SU-DHL-6 (cell line): Measurements from ENCODE around the gene FABP6.
"Not testable (repeated sequence)": the region's sequence is repeated elsewhere in the genome, so short reads cannot be mapped to it uniquely, and the experiment has no call there.

Source experiments
- H2AFZ ChIP-seq: fragments of 200-600 bp; sonication (generic); 2 replicates; pipeline ENCODE4 v1.6.1; 2014; ENCODE audit warnings: low read depth, mild to moderate bottlenecking, moderate library complexity, mixed read lengths, antibody characterized with exemption, low read length; ENCODE audit not compliant: severe bottlenecking
- H3F3A ChIP-seq: fragments of 200-600 bp; shearing (Covaris generic); 2 replicates; pipeline ENCODE4 v1.6.0; 2016; ENCODE audit warnings: antibody characterized with exemption, mild to moderate bottlenecking; ENCODE audit not compliant: insufficient read depth
- H3K27ac ChIP-seq: fragments of 200-600 bp; sonication (generic); 2 replicates; pipeline ENCODE4 v1.5.1; 2016; ENCODE audit warnings: low read depth, mild to moderate bottlenecking, low read length, moderate library complexity, mixed read lengths
- H3K27me3 ChIP-seq: fragments of 200-600 bp; sonication (generic), shearing (Covaris generic); 2 replicates; pipeline ENCODE4 v1.6.0; 2014; ENCODE audit warnings: mild to moderate bottlenecking, low read length
- H3K36me3 ChIP-seq: fragments of 200-600 bp; sonication (generic); 2 replicates; pipeline ENCODE4 v1.6.1; 2014; ENCODE audit warnings: mild to moderate bottlenecking, low read length, mixed read lengths
- H3K4me2 ChIP-seq: fragments of 300-600, 200-600 bp; shearing (Covaris generic), sonication (generic); 2 replicates; pipeline ENCODE4 v1.6.0; 2014; ENCODE audit warnings: low read length, low read depth, mild to moderate bottlenecking; ENCODE audit not compliant: poor library complexity, severe bottlenecking
- H3K4me3 ChIP-seq: fragments of 200-600 bp; sonication (generic); 2 replicates; pipeline ENCODE4 v1.5.1; 2014; ENCODE audit warnings: antibody characterized with exemption, low read length, mild to moderate bottlenecking, mixed read lengths; ENCODE audit not compliant: insufficient read depth, poor library complexity, severe bottlenecking
- H3K79me2 ChIP-seq: fragments of 200-600 bp; sonication (generic); 2 replicates; pipeline ENCODE4 v1.6.1; 2014; ENCODE audit warnings: mild to moderate bottlenecking, low read length, moderate library complexity; ENCODE audit not compliant: insufficient read depth
- H3K9ac ChIP-seq: fragments of 200-600 bp; sonication (generic); 2 replicates; pipeline ENCODE4 v1.7.0; 2014; ENCODE audit warnings: mild to moderate bottlenecking, low read length
- H3K9me2 ChIP-seq: fragments of 200-600 bp; sonication (generic); replicated peaks from 2 replicates; pipeline ENCODE4 v1.6.1; 2014; ENCODE audit warnings: low read length; ENCODE audit not compliant: insufficient read depth
- H3K9me3 ChIP-seq: fragments of 200-600 bp; sonication (generic); 2 replicates; pipeline ENCODE4 v1.6.1; 2014; ENCODE audit warnings: low read length, mixed read lengths; ENCODE audit not compliant: insufficient read depth
- H4K20me1 ChIP-seq: fragments of 200-600 bp; sonication (generic); 2 replicates; pipeline ENCODE4 v1.6.1; 2014; ENCODE audit warnings: low read depth, mild to moderate bottlenecking, antibody characterized with exemption, low read length, moderate library complexity, mixed read lengths
- EZH2phosphoT487 ChIP-seq: fragments of 200-600 bp; sonication (generic), shearing (Covaris generic); conservative IDR thresholded peaks from 2 replicates; pipeline ENCODE4 v1.6.1; 2018; ENCODE audit warnings: mild to moderate bottlenecking, antibody characterized with exemption, low read length, moderate library complexity, mixed read lengths
- TF ChIP-seq, protein P1 (sequence below): fragments of 200-600 bp; sonication (generic); IDR thresholded peaks from one replicate; pipeline ENCODE4 v1.5.1; 2017; ENCODE audit warnings: antibody characterized with exemption, mild to moderate bottlenecking, low read length, moderate library complexity; ENCODE audit not compliant: insufficient read depth, poor library complexity, severe bottlenecking

Gene FABP6

DNA sequence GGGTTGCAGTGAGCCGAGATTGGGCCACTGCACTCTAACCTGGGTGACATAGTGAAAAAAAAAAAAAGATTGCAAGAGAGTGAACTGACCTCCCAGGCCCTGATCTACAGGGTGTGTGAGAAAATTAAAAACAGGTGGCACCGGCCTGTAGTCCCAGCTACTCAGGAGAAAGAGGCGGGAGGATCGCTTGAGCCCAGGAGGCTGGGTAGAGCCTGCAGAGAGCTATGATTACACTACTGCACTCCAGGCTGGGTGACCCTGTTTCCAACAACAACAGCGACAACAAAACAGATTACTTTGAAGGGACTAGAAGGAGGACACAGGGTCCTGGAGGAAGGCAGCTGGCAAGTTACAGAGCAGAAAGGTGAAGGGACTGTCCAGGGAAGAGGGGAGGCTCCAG is 42.2 kb upstream of the FABP6 start:
- Histone ChIP-seq H2AFZ (no peak overlapping the region), H3K27ac (no peak overlapping the region), H3K4me3 (no peak overlapping the region), H3K9me3 (no peaks in the 10 kb centered on the region), H4K20me1 (no peaks in the 10 kb centered on the region), H3K27me3 (no peaks in the 10 kb centered on the region), H3K9me2 (no peaks in the 10 kb centered on the region), H3K36me3 (no peaks in the 10 kb centered on the region), H3K9ac (no peak overlapping the region), H3F3A (no peaks in the 10 kb centered on the region), H3K79me2 (no peaks in the 10 kb centered on the region), H3K4me2 (no peak overlapping the region)
- TF ChIP-seq, protein P1, sequence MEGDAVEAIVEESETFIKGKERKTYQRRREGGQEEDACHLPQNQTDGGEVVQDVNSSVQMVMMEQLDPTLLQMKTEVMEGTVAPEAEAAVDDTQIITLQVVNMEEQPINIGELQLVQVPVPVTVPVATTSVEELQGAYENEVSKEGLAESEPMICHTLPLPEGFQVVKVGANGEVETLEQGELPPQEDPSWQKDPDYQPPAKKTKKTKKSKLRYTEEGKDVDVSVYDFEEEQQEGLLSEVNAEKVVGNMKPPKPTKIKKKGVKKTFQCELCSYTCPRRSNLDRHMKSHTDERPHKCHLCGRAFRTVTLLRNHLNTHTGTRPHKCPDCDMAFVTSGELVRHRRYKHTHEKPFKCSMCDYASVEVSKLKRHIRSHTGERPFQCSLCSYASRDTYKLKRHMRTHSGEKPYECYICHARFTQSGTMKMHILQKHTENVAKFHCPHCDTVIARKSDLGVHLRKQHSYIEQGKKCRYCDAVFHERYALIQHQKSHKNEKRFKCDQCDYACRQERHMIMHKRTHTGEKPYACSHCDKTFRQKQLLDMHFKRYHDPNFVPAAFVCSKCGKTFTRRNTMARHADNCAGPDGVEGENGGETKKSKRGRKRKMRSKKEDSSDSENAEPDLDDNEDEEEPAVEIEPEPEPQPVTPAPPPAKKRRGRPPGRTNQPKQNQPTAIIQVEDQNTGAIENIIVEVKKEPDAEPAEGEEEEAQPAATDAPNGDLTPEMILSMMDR = no peak
- no peak for TF ChIP-seq EZH2phosphoT487

DNA sequence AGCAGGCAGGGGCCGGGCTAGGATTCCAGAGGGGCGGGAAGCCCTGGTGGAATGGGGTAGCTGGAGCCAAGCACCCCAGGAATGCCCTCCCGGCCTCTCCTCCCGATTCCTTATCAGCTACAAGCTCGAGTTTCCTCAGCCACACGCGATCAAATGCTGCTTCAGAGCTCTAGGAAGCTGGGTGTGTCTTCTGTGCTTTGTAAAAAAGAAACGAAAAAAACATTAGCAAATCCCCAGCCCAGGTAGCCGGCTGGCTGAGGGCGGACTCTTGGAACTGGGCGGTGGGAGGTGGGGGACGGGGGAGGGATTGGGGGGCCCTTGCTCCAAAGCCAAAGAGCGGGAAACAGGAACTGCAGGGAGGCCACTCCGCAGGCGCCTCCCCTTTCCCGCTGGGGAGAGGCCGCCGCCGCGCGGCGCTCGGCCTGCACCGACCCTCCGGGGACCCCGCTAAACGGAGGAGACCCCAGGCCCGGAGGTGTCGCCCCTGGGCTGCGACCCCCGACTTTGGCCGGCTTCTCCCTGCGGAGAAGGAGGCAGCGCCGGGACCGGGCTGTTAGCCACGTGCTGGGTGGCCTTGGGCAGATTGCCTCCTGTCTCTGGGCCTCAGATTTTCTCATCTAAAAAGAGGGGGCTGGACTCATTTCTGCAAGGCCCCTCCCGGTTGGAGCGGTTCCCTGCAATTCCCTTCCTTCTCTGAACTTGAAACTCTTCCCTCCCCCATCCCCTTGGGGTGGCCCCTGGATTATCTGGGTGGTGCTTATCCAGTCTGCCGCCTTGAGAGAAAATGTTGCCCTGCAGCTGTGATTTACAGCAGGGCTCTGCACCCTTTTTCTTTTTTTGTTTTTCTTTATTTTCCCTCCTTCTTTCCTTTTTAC is 40.9 kb upstream of the FABP6 start:
- Histone ChIP-seq H3K36me3 (no peaks in the 10 kb centered on the region), H3K9ac (no peak overlapping the region), H3K4me3 (no peak overlapping the region)

DNA sequence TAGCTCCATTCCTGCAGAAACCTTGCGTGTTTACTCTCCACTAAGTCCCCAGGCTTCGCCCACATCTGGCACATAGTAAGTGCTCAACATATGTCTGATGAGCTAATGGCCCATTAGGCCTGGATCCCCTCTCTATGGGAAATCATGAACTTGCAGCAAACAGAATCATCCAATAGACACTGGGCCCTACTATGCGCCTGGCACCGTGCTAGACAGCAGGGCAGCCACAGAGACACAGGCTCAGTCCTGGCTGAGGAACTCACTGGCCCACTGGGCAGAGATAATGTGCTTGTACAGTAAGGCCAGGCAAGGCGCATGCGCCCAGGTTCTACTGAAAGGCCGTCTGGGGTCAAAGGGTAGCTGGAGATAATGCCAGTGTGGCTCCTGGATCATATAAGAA is 36.9 kb upstream of the FABP6 start:
- Histone ChIP-seq H3K27ac (no peak overlapping the region), H4K20me1 (no peaks in the 10 kb centered on the region), H3F3A (no peaks in the 10 kb centered on the region), H3K4me3 (no peak overlapping the region), H3K36me3 (no peaks in the 10 kb centered on the region), H3K4me2 (no peak overlapping the region), H3K27me3 (no peaks in the 10 kb centered on the region), H3K9ac (no peak overlapping the region), H2AFZ (no peak overlapping the region), H3K9me2 (no peaks in the 10 kb centered on the region), H3K79me2 (no peaks in the 10 kb centered on the region), H3K9me3 (no peaks in the 10 kb centered on the region)
- TF ChIP-seq, protein P1 = no peak
- no peak for TF ChIP-seq EZH2phosphoT487

More for the DNA sequence above, 40.9 kb upstream of the FABP6 start:
- Histone ChIP-seq H3F3A (no peaks in the 10 kb centered on the region), H4K20me1 (no peaks in the 10 kb centered on the region), H3K27me3 (no peaks in the 10 kb centered on the region), H3K79me2 (no peaks in the 10 kb centered on the region), H3K9me2 (no peaks in the 10 kb centered on the region), H3K27ac (no peak overlapping the region), H3K4me2 (no peak overlapping the region), H3K9me3 (no peaks in the 10 kb centered on the region), H2AFZ (no peak overlapping the region)
- TF ChIP-seq EZH2phosphoT487 = no peak
- TF ChIP-seq, protein P1 = no peak

GRCh38 chr5:160193076-160193475 is 36.2 kb upstream of the FABP6 start:
- H3K36me3 ChIP-seq, H3F3A ChIP-seq, H2AFZ ChIP-seq, H3K27me3 ChIP-seq, H3K4me3 ChIP-seq, H3K79me2 ChIP-seq, H3K9me3 ChIP-seq, H3K9ac ChIP-seq, H3K9me2 ChIP-seq, H3K27ac ChIP-seq, H3K4me2 ChIP-seq, H4K20me1 ChIP-seq: not testable (repeated sequence)

GRCh38 chr5:160193790-160194189 is 35.5 kb upstream of the FABP6 start:
- not testable (repeated sequence) for H3K27me3 ChIP-seq, H3K36me3 ChIP-seq, H3K9me3 ChIP-seq, H3K79me2 ChIP-seq, H4K20me1 ChIP-seq, H3K9me2 ChIP-seq, H3K27ac ChIP-seq, H3K4me3 ChIP-seq, H3K9ac ChIP-seq, H3K4me2 ChIP-seq, H3F3A ChIP-seq, H2AFZ ChIP-seq
